Fibroblast of skin of back (primary cell): Measurements from ENCODE around the gene EXOC4.
"Not testable (repeated sequence)": the region's sequence is repeated elsewhere in the genome, so short reads cannot be mapped to it uniquely, and the experiment has no call there.

Experiments used
- DNase-seq: peaks from one replicate; pipeline ENCODE4 v3.0.0-alpha.2; 2013

Gene EXOC4

GRCh38 chr7:133641436-133641835, 388.6 kb downstream of the EXOC4 start:
- DNase-seq = no peak

- DNase-seq = no peak
These were observed 390.0 kb downstream of the EXOC4 start for GRCh38 chr7:133642907-133643306.

- DNase-seq = not testable (repeated sequence)
These were observed 390.8 kb downstream of the EXOC4 start for GRCh38 chr7:133643652-133644051.

DNA sequence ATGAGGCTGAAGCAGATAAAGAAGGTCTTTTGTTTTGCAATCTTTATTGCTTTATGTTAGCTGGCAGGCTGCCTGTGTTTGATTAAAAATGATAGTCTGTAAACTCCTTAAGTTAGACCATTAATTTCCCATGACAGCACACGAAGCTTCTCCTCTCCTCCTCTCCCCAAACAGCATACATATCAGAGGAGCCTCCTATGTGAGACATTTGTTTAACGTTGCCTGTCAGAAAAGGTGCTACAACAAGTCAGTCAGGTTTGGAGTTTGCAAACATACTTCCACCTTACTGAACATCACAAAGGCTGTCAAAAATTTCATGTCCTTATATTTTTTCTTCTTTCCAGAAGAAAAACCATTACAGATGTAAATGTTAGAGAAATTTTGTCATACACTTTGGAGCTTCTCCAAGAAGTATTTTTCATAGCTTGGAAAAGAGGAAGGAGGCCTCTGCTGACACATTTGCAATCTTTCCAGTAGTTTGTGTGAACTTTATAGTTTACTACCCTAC, 393.1 kb downstream of the EXOC4 start:
- peak; percentile 23 for DNase-seq

DNA sequence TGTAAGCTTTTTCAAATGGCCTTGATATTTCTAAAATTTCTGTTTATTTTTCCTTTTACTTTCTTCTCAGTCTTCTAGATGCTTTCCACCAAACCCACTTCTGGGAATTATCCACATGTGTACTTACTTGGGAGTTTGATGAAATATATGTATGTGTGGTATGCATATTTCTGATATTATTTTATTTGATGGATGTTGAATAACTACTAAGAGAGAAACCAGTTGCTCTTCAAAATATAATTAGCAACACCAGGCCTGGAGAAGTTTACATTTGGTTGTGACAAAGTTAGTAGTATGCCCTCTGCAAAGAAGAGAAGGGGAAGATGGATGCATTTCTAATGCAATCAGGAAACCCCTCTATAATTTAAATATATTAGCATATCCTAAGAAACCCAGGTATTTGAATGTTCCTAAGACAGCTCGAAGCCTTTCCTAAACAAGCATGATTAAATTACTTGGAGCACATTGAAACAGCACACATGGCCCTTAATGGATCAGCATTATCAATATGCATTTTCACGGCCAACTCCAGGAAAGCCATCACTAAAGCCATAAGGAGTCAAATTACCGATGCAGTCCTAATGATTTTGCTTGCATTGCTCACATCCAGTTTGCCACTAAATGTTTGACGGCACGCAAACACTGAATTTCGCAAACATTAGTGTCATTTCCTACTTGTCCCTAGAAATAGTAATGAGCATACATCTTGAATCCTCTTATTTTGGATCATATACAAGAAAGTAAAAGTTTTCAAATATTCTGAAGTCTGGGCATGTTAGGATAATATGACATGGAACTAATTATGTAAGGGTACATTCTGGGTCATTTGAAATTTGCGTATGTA, 393.8 kb downstream of the EXOC4 start:
- no peak for DNase-seq

DNA sequence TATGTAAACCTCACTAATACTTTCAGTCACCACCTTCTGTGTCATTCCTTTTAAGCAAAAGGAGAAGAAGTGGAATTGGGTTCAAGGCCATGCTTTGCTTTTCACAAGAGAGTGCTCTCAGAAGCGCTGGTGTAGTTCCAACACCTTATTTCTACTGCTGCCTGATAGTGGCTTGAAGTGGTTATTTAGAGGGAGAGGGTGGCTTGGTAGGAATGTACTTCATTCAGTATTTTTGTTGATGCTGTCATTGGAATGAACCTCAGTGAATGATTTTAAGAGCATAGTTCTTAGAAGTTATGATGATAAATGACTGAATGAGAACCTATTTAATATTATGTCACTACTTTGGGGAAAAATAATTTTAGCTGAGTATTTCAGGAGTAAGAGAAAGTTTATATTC, 396.7 kb downstream of the EXOC4 start:
- DNase-seq = no peak

DNA sequence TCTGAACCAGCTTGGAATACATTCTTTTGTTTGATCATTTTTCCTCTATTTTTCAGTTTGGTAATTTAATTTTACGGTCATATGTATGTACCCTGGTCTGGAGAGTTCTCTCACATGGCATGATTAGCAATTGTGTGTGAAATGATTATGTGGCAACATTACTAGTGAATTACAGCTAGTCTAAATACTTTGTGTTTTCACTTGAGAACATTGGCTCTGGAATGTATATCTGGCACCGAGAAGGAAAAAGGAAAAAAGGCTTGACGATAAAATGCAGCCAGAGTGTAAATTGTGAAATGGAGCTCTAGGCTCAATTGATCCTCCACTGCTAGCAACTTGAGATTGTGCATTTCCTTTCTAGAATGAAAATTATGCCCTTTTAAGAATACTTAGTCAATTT, 397.2 kb downstream of the EXOC4 start:
- DNase-seq = peak; percentile 43

DNA sequence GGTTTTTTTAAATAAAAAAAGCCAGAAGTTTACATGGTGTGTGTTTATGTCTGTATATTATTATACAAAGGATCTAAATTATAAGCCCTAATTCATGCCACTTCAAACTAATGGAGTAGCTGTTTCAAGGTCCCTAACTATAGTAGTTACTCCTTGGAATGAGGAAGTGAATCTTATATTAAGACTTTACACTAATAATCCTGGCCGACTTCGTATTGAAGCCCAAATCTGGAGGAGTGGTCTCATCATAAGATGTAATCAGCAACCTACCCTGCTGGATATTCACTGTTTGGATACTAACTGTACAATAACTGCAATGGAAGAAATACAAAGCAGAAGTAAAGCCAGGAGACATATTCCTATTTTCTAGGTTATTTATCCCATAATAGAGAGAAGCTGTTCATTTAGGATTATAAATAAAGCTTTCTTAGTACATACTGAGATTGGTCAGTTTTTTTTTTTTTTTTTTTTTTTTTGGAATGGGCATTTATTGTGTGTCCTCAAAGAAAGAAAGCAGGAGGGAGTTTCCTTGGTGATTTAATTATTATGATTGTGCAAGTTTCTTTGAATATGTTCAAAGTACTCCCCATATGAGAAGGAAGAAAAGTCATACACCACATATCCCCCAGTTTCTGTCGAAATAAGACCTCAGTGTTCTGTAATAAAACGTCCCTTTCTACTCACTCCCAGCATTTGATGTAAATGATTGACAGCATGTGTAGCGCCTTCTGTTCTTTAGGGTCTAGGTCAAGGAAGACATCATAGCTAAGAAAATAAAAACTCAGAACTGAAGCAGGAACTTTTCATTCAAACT, 397.8 kb downstream of the EXOC4 start:
- DNase-seq = no peak

DNA sequence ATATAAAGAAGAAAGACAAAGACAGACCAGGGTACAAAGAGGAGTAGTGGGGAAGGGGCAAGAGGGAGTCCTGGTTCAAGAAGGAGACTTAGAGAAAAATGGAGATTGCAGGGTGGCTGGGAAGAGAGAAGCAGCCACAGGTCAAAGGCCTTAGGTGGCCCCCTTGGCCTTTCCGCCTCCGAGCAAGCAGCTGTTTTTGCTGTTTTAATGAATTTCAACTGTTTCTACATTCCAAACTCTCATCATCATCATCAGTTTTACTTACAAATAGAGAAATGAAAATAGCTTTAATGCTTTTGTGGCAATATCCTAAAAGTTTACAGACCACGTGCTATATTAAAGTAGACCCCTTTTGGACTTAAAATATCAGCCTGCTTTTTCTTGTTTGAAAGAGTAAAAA, 399.7 kb downstream of the EXOC4 start:
- DNase-seq = no peak

- DNase-seq = no peak
These were observed 401.7 kb downstream of the EXOC4 start for GRCh38 chr7:133654547-133654946.

DNA sequence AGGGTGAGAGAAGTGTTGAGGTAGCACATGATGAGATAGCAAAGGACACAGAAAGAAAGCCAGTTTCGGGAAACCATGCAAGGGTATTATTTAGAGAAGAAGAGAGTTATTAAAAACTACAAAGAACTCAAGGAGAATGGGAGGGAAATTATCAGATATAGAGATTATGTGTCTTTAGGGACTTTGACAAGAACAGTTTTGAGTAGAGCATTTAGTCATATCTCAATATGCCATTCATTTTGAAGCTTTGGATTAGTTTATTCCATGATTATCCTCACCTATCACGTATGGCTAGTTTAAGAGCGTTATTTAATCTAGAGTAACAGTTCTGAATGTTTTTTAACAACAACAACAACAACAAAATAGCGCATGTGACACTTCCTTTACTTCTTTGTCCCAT, 409.4 kb downstream of the EXOC4 start:
- DNase-seq = no peak

GRCh38 chr7:133662830-133663229, 410.0 kb downstream of the EXOC4 start:
- DNase-seq = no peak

DNA sequence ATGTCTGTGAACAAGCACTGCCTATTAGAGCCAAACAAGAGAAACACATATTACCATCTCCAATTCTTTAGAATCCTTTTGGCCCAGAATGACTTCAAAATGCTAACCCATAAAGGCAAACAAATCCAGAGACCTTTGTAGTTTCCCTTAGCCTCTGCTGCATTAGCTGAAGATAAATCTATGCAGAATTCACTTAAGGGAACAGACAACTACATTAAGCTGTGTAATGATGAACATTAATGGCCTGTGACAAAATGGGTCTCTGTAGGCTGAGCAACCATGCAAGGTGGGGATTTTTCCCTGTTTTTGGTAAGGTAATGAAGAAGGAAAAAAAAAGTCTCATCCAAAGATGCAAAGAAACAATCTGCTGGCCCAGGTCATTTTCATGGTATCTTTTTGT, 411.6 kb downstream of the EXOC4 start:
- no peak for DNase-seq

- DNase-seq = peak; percentile 23
These were observed 415.6 kb downstream of the EXOC4 start for GRCh38 chr7:133668296-133669060.

DNA sequence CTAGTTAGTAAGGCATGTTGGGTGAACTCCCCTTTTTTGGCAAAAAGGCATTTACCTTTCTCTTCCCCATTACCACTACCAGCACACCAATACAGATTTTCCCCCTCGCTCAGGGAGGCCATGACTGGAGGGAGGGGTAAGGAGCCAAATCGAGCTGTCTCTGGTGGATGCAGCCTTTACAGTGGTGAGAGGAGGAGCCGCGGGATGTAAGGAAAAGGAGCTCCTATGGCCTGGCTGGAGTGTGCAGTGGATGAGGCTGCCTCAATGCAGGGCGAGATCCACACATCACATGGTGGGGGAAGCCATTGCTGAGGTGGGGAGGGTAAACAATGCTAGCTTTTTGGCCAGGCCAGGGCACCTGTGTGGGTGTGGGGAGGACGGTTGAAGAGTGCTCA, 416.2 kb downstream of the EXOC4 start:
- no peak for DNase-seq

- no peak for DNase-seq
These were observed 417.4 kb downstream of the EXOC4 start for GRCh38 chr7:133670250-133670649.

DNA sequence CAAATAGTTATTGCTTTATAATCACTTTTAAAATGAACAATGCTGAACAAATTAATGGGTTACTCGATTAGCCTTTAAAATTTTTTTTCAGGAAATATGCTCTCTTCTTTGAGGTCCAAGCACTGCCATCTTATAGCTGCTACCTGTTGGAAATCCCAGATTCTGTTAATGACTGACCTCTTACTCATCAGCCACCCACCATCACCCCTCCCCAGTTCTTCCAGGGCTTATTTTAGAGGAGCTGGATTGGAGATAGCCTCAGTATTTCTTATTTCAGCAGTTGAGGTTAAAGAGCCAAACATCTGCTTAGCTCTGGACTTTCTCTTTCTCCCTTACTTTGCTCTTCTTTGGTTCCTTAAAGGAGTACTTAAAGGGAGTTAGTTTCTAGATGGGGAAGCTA, 420.0 kb downstream of the EXOC4 start:
- DNase-seq = no peak

DNA sequence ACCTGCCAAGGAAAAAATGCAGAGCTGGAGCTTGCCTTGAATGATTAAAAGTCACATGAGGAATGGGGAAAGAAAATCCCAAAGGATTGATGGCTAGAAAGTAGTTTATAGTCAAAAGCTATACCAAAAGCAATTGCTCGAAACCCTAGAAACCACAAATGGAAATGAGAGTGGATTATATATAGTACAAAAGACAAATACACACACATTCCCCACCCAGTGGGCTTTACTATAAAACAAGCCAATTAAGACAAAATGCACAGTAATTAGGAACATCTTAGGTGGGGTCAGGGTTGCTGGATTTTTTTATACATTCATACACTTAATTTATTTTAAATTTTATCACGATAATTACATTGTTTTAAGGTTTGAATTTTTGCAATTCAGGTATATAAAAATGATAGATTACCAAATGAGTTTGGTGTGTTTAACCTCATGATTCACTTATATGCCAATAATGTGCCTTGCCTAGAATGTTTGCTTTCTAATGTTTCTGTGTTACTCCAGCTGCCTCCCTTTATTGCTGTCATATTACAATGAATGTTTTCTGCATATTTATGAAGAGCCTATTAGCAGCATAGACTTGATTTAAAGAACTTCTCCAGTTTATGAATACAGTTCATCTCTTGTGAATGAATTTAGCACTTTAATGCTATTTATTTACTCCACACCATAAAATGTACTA, 421.3 kb downstream of the EXOC4 start:
- DNase-seq = no peak

GRCh38 chr7:133675510-133676218, 422.8 kb downstream of the EXOC4 start:
- no peak for DNase-seq

GRCh38 chr7:133676805-133677370, 424.0 kb downstream of the EXOC4 start:
- DNase-seq = no peak

DNA sequence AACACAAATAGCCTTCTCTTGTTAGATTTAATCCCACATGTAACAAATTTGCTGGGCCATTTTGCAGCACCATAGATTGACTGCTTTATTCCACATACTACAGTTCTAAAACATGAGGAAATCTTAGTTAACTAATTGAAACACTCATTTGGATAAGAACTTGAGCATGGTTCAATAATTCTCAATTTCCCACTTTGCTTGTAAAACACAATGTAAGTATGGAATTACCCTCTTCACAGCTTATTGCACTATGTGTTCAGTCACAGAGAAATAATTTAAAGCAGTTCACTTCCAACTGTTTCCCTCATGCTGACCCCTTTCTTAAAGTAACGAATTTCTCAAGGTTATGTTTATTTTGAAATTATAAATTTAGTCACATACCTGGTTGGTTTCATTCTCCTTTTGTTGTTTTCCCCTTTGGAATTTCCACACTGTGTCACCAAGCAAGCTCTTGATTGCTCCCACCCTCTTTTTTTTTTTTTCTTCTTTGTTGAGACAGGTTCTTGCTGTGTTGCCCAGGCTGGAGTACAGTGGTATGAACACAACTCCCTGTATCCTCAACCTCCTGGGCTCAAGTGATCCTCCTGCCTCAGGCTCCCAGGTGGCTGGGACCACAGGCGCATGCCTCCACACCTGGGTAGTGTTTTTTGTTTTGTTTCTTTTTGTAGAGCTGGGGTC, 425.4 kb downstream of the EXOC4 start:
- no peak for DNase-seq
